Chondrocyte (in vitro differentiated cells): ENCODE measurements around the gene OAF. TPM values are rescaled to one million over a fixed set of nuclear protein-coding genes. Genes with fewer than 3 reads are reported as not detected.

Source experiments
- DNase-seq: peaks from one replicate; pipeline ENCODE4 v3.0.0; 2021; ENCODE audit warnings: mixed read lengths, low spot score
- H3K27ac Mint-ChIP-seq: one replicate; pipeline ENCODE4 v1.8.0; 2021; ENCODE audit warnings: mild to moderate bottlenecking, moderate library complexity, mixed read lengths; ENCODE audit not compliant: unreplicated experiment
- H3K27me3 Mint-ChIP-seq: 2 replicates; pipeline ENCODE4 v1.8.0; 2021; ENCODE audit warnings: low read depth, mixed read lengths
- H3K36me3 Mint-ChIP-seq: 2 replicates; pipeline ENCODE4 v1.8.0; 2021; ENCODE audit warnings: low read depth, mixed read lengths
- H3K4me1 Mint-ChIP-seq: 2 replicates; pipeline ENCODE4 v1.8.0; 2021; ENCODE audit warnings: low read depth, mild to moderate bottlenecking, mixed read lengths
- H3K4me3 Mint-ChIP-seq: one replicate; pipeline ENCODE4 v1.8.0; 2021; ENCODE audit warnings: mild to moderate bottlenecking, moderate library complexity, mixed read lengths; ENCODE audit not compliant: unreplicated experiment
- H3K9me3 Mint-ChIP-seq: 2 replicates; pipeline ENCODE4 v1.8.0; 2021; ENCODE audit warnings: low read depth, mixed read lengths
- CTCF ChIP-seq: fragments of 200-600 bp; sonication (generic); IDR thresholded peaks from 2 replicates; pipeline ENCODE4 v1.5.0; 2021; ENCODE audit warnings: antibody characterized with exemption, mild to moderate bottlenecking, moderate library complexity
- total RNA-seq: library from RNA; stranded (reverse); gene quantifications from 3 replicates; pipeline ENCODE4 v1.2.1, GENCODE V29; 2021

The OAF gene
- total RNA-seq, 1 donor from 2014 or later, result 5.7 TPM

DNA sequence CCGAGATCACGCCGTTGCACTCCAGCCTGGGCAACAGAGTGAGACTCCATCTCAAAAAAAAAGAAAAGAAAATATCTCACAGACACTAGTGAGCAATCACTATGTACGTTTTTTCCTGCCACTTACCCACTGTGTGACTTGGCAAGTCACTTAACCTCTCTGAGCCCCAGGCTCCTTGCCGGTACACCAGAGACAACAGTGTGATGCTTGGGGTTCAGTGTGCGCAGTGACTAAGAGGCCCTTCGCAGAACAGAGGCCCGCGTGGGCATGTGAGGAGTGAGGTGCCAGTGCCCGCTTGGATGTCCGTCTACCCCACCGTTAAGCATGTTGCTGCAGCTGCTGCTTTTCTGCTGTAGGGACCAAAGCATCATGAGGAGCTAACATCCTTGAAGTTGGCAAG lies 6.7 kb downstream of the OAF start:
- H3K9me3 Mint-ChIP-seq, result no peaks in the 10 kb centered on the region
- peaks cover 20% of the 10 kb centered on the region for H3K4me1 Mint-ChIP-seq
- H3K27ac Mint-ChIP-seq, result no peak overlapping the region
- TF ChIP-seq CTCF, result no peak
- no peaks in the 10 kb centered on the region for H3K27me3 Mint-ChIP-seq
- DNase-seq, result no peak
- no peak overlapping the region for H3K4me3 Mint-ChIP-seq
- no peaks in the 10 kb centered on the region for H3K36me3 Mint-ChIP-seq

DNA sequence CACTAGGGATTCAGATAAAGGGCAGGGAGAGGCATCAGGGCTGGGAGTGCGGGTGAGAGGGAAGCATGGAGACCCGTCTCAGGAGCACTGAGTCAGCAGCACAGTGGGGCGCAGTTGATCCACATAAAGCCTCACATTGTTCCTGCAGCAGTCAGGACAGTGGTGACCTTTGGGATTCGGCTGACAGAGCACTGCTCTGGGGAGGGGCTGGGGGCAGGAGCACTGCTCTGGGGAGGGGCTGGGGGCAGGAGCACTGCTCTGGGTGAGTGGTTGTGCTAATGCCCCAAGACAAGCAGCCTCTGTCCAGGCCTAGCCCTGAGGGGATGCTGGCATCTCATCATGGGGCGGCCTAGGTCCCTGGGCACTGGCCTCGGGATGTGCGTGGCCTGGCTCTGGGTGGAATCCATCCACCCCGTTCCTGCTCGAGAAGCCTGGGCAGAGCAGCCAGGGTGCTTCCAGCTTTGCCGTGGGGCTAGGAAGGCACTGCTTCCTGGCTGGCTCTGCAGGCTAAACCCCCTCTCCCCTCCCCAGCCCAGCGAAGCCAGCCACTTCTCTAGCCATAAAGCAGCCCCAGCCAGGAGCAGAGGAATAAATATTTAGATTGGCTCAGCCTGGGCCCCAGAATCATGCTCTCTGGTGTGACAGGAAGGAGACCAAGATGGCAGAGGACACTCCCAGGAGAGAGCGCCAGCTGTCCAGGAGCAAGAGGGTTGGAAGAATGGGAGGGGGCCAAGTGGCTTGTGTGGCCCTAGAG lies 7.3 kb downstream of the OAF start:
- Mint-ChIP-seq H3K4me3 (no peak overlapping the region), H3K4me1 (peaks cover 20% of the 10 kb centered on the region), H3K27me3 (no peaks in the 10 kb centered on the region), H3K27ac (peak overlapping the region; percentile 55), H3K36me3 (no peaks in the 10 kb centered on the region), H3K9me3 (no peaks in the 10 kb centered on the region)
- DNase-seq, result no peak
- TF ChIP-seq CTCF, result no peak

DNA sequence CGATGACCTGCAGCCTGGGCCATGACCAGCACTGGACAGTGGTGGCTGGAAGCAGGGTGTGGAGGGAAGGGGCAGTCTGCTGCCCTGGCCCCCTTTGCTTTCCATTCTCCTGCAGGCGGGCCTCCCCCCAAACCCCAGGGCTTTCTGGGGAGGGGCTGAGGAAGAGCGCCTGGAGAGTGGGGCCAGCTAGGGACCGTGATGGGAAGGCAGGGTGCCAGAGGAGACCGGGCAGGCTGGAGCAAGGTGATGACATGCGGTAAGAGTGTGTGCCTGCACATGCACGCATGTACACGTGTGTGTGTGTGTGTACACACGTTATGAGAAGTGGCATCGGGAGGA lies 7.8 kb downstream of the OAF start:
- H3K4me3 Mint-ChIP-seq, result no peak overlapping the region
- peaks cover 20% of the 10 kb centered on the region for H3K4me1 Mint-ChIP-seq
- no peaks in the 10 kb centered on the region for H3K36me3 Mint-ChIP-seq
- H3K27ac Mint-ChIP-seq, result peak overlapping the region; percentile 55
- no peaks in the 10 kb centered on the region for H3K27me3 Mint-ChIP-seq
- no peak for TF ChIP-seq CTCF
- no peaks in the 10 kb centered on the region for H3K9me3 Mint-ChIP-seq
- no peak for DNase-seq

GRCh38 chr11:120219232-120219937 lies 8.6 kb downstream of the OAF start:
- Mint-ChIP-seq H3K4me1 (peaks cover 20% of the 10 kb centered on the region), H3K27me3 (no peaks in the 10 kb centered on the region), H3K9me3 (no peaks in the 10 kb centered on the region), H3K36me3 (no peaks in the 10 kb centered on the region), H3K27ac (no peak overlapping the region), H3K4me3 (no peak overlapping the region)
- DNase-seq, result no peak
- no peak for TF ChIP-seq CTCF

GRCh38 chr11:120219938-120220746 lies 9.3 kb downstream of the OAF start:
- H3K27ac Mint-ChIP-seq, result no peak overlapping the region
- H3K27me3 Mint-ChIP-seq, result no peaks in the 10 kb centered on the region
- no peak for TF ChIP-seq CTCF
- H3K9me3 Mint-ChIP-seq, result no peaks in the 10 kb centered on the region
- H3K4me1 Mint-ChIP-seq, result peaks cover 27% of the 10 kb centered on the region
- DNase-seq, result no peak
- no peak overlapping the region for H3K4me3 Mint-ChIP-seq
- no peaks in the 10 kb centered on the region for H3K36me3 Mint-ChIP-seq
